GM21447 (cell line): ENCODE measurements around the gene TRPM3.

Experiments used
- ATAC-seq: cut with Tn5 transposase; IDR thresholded peaks from one replicate; pipeline ENCODE4 v1.9.1; 2021; ENCODE audit not compliant: unreplicated experiment

TRPM3 gene

DNA sequence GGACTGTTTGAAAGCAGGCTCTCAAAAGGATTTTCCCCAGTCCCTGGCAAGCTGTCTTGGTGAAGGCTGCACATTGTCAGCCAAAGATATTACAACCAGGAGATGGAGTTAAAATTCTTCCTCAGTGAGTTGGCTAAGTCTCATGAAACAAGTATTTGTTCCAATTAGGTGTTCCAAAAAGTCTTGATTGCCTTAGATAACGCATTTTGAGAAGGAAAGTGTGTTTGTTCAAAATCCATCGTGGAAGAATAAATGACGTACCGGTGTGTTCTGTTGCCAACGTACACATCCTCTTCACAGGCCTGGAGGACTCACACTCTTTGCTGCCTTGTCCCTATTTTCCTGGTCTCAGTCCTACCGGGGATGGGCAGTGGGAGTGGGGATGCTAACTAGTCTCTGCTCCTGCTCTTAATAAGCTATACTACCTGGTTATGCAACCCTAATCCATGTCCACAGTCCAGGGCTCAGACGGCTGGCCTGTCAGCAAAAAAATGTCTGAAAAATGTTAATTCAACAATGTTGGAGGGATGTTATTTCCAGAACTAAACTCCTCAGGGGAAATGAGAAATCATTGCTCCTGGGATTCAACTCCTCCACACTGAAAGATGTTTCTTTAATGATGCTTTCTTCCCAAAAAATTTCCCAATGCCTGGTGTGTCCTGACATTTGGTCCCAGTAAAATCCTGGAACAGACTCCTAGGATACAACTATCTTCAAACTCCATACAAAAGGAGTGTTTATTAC lies 531.7 kb downstream of the TRPM3 start:
- ATAC-seq = no peak

DNA sequence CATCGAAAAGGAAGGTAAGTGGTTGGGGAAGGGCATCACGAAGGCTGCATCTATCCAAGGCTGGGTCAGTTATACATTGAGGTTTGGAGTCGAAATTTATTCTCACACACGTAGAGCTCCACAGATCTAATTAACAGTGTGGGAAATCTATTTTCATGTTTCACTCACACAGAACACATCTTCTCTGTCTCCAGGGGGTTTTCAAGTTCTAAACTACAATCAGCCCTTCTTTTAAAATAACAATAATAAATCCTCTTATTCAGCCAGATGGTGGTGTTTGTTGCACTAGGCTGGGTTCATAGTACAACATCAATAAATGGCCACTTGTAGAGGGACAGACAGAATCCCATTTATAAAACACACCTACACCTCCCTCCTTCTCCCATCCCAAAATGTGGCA lies 532.4 kb downstream of the TRPM3 start:
- ATAC-seq = no peak

DNA sequence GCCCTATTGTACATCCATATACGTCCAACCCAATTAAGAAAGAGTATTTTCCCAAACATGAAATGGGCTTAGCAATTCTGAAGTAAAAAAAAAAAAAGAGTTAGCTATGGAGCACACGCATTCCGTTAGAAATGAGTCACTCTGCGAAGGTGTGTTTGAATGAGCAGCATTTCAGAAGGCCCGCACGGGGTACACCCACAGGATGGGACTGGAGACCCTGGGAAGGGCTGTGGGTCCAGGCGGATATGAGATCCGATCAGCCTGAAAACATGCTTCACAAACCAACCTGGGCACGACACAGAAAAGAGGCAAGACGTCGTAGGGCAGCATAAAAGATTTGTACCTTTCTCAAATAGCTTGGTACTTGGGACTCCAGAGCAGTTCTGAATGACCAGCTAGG lies 533.0 kb downstream of the TRPM3 start:
- ATAC-seq = no peak

DNA sequence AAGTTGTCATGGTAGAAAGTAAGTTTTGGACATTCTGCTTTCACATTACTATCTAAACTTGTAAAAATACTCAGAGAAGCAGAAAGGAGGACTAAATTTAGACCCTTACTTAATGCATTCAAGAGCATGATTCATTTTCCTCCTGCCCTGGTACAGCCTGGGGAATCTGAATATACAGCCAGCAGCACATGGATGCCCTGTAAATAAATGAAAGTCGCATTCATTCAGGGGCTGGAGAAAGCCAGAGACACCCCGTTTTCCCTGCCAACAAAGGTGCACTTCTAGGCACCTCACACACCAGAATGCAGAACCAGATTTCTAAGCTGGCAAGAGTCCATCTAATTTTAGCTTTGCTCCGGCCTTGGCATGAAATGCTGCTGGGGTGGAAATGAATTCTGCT lies 534.2 kb downstream of the TRPM3 start:
- ATAC-seq = no peak

DNA sequence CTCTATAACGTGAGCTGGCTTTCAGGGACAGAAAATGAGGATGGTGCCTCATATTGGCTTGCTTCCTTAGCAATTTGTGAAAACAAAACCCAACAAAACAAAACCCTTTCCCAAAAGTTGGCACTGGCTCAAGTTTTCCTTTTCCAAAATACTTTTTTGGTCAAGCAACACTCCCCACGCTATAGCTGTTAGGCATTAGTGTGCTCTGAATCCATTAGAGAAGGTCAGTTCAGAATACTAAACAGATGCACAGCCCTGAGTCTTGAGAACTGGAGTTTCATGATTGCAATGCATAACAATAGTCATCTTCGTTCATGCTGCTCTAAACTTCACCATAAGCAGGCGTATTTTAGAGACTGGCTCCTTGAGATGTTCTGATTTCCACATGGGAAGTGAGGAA lies 534.9 kb downstream of the TRPM3 start:
- no peak for ATAC-seq

DNA sequence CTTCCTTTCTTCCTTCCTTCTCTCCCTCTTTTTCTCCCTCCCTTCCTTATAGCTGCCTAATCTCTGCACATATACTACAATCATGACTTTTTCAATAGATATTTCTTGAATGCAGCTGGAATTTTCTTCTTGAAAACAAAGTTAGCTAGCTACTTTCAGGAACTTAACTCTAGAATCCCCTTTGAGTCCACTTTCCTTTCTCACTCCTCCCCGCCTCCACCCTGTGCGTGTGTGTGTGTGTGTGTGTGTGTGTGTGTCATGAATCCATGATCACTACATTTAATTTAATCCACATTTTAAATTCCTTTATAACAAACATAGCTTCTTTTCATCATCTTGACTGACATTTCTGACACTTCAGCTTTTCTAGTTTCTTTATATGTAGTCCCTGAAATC lies 539.5 kb downstream of the TRPM3 start:
- no peak for ATAC-seq

DNA sequence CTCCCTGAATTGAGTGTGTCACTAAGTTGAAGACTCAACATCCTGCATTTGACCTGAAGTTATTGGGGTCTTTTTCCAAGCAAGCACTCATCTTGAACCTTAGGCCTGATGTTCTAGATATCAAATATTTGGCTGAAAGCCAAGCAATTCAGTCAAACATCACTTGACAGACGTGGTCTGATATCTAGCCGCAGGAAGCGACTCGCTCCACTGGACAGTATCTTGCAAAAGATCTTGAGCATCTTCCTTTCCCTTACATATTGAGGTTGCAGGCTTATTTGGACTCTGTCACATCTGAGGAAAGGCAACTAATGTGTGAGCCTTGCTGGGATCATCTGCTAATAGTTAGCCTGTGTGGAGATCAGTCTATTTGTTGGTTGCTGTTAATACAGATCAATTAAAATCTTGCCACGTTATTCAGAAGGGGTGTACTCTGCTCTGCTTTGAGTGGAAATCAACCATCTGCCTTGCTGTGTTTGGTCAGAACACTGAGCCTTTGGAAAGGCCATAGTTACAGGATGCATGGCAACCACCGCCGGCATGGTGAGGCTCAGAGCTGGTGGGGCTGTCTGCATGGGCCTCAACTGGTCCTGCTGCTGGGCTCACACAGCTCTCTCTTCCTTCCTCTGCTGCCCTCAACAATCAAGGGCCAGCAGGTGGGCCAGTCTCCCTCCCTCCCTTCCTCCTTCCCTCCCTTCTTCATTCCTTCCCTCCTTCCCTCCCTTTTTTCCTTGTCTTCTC lies 540.0 kb downstream of the TRPM3 start:
- ATAC-seq = no peak

DNA sequence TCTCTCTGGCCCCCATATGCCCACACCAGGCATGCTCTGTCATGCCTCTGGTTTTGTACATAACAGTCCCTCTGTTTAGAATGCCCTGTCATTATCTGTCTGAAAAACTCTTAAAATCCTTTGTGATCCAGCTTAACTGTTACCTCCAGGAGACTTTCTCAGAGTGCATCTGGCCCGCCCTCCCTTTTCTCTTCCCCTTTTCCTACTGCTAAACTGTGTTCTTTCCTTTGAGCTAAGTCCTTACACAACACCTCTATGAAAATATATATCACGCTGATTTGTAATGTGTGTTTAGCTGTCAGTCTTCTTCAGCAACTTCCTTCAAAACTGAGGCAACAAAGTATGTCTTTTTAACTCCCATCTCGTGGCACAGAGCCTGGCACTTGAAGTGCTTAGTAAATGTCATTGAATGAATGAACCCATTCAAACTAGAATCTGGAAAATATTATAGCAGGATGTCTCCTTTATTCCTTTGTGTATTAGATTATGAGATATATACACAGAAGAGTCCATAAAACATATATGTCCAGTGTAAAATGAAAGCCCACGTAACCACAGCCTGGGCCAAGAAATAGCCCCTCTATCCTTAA lies 540.7 kb downstream of the TRPM3 start:
- no peak for ATAC-seq

DNA sequence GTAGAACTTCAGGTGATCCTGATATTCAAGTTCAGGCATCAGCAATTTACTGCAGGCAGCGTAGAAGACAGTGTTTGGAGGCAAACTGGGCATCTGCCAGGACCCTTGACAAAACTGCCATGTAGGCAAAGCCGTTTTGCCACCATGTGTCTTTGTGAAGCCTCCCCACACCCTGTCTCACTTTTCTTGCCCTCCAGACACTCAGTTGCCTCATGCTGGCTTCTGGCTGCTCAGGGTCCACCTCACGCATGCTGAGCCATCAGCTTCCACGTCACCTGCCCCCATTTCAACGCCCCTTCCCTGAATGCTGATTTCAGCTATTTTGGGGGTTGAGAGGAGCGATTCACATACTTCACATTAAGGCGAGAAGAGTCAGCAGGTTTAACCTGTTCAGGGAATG lies 541.7 kb downstream of the TRPM3 start:
- ATAC-seq = no peak

DNA sequence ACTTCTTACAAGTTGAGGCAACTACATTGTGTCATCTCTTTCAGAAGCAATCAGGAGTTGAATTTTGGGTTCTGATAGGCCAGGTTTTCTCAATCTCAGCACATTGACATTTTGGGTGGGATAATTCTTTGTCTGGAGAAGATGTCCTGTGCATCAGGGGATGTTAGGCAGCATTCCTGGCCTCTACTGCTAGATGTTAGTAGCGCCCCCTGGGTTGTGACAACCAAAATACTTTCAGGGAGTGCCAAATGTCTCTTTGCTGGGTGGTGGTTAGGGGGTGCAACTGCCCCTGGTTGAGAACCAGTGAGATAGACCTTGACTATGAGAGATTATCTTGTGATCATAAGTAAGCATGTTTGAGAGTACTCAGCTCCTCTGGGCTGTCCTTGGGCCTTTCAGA lies 542.7 kb downstream of the TRPM3 start:
- no peak for ATAC-seq

DNA sequence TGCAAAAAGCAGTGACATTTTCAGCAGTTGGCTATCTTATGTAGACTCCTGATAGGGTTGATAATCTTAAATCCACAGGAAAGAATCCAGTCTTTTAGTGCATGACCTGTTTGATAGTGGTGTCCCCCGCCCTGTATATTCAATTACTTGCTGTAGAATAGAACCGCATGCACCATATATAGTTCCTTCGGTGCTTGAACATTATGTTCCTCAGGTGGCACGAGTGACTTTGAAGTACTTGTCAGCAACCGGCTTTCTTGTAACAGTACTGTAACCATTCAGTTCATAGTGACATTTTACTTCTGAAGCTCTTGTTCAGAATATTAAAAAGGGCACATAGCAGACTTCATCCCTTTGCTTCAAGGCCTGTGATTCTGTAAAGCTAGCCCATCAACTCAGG lies 543.8 kb downstream of the TRPM3 start:
- no peak for ATAC-seq

DNA sequence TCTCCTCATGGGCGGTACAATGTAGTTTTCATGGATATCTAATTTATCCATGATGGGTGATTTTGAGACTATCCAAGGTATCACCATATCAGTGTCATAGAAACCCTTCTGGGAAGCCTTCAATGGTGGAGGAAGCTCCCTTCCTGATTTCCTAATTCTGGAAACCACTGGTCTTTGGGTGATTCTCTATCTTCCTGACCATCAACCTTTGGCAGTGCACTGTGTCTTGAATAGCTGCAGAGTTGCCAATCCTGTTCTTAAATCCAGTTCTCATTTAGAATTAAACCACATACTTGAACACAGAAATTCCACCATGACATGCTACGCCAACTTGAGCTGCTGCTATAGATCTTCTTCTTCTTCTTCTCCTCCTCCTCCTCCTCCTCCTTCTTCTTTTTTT lies 545.3 kb downstream of the TRPM3 start:
- ATAC-seq = no peak

DNA sequence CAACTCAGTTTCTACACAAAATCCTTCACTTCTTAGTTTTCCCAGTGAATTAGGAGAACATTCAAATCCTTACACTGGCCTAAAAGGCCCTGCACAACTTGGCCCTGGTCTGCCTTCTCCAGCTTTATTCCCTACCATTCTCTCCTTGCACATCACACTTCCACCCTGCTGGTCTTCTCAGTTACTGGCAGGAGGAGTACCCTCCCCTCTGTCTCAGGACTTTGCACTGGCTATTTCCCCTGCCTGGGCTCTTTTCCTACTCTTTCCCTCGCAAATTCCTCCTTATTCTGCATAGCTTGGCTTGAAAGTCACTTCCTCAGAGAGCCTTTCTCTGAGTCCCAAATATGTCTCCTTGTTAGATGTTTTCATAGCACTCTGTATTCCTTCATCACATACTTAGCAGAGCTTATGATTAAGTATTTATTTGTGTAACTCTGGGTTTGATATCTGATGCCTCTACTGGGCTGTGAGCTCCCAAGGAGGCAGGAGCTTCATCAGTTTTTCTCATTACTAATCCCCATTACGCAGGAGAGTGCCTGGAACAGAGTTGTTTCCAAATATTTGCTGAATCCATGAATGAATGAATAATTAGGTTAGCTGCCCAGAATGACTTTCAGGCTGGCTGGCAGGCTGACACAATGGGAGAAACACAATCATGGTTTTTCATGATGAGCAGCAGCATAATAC lies 547.1 kb downstream of the TRPM3 start:
- no peak for ATAC-seq

DNA sequence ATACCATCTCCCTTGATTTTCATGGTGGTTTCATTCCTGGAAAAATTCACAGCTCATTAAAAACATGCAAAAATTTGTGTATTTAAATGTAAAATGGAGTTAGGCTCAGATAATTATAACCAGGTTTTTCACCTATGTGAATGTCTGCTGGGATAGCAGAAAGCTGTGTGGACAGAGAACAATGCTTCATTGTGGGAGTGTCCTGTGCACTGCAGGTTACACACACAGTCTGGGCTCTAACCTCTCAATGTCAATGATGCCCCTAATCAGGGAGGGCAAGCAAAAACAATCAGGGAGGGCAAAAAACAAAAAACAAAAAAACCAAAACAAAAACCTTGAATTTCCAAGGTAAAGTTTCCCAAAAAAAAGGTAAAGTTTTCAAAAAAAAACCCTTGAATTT lies 548.1 kb downstream of the TRPM3 start:
- no peak for ATAC-seq

DNA sequence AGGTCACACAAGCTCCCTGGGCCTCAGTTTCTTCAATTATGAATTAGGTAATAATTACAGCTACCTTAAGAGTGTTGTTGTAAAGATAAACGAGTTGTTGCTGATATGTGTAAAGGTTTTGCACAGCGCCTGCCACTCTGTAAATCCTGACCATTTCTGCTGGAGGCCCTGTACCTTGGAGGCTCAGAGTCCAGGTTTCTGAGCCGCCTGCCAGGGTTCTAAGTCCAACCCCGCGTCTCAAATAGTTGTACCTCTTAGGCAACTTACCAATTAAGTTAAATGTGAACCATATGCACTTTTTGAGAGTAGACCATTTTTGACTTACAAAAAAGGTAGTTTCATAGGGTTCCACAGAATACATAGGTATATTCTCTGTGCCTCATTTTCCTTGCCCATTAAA lies 550.2 kb downstream of the TRPM3 start:
- ATAC-seq = no peak

DNA sequence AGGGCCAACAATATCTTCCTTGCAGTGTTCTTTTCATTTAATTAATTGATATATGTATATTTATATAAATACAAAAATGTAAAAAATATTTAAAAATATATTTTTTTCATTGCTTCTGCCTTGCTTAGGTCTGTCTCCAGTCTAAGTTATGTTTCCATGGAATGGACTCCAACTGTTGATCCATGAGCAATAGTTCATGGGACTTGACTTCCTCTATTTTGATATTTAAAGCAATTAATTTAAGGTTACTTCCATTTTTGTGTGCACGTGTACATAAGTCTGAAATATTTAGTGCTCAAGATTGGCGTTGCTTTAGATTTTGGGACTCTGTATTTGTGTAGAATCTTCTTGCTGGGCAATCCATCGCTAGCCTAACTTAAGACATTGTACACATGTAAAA lies 551.6 kb downstream of the TRPM3 start:
- ATAC-seq = no peak

DNA sequence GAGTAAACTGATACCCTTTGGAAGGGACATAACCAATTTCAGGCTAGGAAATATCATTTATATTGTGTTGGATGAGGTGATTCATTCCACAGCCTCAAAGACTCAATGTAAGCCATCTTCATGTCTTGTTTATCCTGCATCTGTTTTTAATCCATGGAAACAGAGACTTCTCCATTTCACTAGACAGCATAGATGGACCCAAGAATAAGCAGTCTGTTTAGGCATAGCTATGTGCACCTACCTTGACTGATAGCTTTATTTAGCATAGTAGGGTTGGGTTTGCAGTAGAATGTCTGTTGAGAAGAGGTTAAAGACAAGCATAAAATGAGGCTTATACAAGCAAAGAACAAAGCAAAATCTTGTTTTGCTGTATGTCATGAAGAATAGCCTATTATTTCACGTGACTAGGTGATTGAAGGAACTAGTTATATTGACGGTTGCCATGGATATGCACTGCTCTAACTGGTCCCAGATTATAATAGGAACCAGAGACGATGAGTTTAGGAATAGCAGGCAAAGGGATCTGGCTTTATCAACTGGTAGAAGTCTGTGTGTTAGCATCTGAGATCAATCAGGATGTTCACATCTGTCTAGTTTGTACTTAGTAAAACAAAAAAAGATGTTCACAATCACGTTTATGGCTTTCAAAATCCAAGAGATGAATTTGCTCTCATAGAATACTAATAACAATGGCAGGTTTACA lies 552.2 kb downstream of the TRPM3 start:
- ATAC-seq = no peak

DNA sequence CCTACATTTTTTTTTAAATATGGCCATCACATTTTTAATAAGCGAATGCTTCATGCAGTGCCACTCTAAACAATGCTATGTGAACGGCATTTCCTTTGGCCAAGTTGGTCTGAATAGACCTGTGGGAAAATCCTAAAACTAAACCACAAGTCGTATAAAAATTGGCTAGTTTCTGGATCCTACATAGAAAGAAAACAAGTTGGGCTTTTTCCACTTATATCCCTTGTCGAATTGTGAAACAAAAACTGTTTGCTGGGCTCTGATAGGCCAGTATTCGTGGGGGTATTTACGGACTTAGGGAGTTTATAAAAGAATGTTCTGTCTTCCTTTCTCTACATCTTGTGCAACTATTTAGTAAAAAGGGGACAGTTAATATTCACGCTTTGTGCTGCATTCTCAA lies 553.9 kb downstream of the TRPM3 start:
- ATAC-seq = no peak

DNA sequence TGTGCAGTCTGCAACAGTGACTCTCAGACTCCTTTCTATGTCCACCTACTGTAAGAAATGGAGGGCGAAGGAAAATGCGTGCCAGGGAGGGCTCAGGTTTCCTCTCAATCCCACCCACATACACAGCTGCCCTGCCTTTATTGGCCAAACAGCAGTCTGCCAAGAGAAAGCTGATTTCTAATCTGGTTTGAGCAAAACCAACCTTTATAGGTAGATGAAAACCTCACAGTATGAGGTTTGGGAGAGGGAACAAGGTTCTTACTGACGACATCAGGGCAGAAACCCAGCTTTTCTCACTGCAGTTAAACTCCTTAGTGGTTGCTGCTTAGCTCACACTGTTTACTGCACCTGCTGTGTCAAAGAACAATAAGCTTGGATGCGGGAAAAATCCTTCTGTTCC lies 554.7 kb downstream of the TRPM3 start:
- no peak for ATAC-seq

DNA sequence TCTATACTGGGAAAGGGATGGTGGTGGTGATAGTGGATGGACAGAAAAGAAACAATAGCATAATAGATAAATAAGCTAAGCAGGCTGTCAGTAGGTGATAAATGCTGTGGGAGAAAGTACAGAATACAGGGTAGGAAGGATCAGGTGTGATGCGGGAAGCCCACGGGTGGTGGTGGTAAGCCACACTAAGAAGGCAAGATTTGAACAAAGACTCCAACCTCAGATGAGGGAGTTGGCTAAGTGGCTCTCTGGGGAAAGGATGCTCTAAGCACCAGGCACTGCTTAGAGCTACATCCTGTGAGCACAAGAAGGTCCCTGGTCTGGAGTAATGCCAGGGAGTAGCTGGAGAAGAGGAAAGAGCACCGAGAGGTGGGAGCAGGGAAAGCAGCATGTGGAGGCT lies 555.4 kb downstream of the TRPM3 start:
- ATAC-seq = no peak
